HG03280 (cell line): ENCODE measurements around the gene FXR2.

ENCODE experiments used
- ATAC-seq: cut with Tn5 transposase; IDR thresholded peaks from one replicate; pipeline ENCODE4 v1.9.1; 2021; ENCODE audit warnings: mild to moderate bottlenecking, moderate library complexity; ENCODE audit not compliant: unreplicated experiment

The FXR2 gene

DNA sequence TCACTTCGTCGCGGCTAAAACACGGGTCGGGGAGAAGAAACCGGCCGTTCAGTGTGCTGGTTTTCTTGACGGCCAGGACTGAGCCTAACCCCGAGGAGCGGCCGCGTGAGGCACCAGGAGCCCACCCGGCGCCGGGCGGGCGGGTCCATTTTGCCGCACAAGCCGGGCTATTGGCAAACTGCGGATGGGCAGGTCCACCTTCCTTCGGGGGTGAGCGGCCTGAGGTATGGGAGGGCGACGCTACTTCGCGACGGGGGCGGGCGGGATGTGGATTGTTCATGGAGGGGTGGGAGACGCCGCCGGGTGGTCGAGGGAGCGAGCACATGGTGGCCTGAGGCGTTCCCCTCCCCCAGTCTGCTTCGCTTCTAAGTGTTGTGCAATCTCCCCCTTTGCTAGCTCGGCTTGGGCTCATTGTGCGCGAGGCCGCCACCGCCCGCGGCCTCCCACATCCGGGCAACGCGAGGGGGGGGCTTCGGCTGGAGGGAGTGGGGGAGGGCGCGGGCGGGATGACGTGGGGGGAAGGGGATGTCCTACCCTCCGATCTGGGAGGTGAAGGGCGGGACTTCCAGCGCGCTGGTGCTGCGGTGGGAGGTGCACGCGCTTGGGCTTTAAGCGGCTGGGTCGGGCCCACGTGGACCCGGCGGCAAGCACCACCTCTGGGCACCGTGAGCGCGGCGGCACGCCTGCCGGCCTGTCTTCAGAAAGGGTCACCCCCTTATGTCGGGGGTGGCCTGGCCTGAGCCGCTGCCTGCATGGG lies 41.2 kb downstream of the FXR2 start:
- no peak for ATAC-seq

DNA sequence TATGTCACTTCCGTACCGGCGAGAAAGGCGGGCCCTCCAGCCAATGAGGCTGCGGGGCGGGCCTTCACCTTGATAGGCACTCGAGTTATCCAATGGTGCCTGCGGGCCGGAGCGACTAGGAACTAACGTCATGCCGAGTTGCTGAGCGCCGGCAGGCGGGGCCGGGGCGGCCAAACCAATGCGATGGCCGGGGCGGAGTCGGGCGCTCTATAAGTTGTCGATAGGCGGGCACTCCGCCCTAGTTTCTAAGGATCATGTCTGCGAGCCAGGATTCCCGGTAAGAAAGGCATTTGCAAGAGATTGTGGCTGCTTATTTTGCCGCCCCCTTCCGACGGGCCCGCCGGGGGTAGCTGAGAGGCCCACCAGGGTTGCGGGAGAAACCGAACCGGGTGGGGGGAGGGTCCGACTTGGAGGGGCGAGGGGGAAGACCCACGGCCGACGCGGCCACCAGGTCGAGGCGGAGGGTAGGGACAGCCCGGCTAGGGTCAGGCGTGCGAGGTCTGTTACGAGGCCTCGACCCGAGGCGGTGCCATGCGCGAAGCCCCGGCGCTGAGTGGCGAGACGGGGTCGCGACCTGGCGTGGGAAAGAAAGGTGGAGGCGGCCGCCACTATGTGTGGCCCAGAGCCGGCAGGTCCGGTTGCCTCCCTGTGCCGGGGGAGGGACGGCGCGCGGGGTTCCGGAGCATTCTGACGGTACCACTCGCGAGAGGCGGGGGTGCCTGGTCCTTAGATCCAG lies 41.9 kb downstream of the FXR2 start:
- peak; percentile 92 for ATAC-seq

GRCh38 chr17:7572338-7572587 lies 42.4 kb downstream of the FXR2 start:
- ATAC-seq: no peak

DNA sequence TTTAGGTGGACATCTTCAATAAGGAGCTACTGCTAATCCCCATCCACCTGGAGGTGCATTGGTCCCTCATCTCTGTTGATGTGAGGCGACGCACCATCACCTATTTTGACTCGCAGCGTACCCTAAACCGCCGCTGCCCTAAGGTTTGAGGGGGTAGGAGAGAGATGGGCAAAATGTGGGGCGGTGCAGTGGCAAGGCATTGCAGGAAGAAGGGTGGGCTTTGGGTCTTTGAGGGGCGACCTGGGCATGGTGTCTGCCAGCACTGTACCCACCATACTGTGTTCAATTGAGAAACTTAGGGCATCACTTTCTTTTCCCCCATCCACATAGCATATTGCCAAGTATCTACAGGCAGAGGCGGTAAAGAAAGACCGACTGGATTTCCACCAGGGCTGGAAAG lies 44.3 kb downstream of the FXR2 start:
- no peak for ATAC-seq

DNA sequence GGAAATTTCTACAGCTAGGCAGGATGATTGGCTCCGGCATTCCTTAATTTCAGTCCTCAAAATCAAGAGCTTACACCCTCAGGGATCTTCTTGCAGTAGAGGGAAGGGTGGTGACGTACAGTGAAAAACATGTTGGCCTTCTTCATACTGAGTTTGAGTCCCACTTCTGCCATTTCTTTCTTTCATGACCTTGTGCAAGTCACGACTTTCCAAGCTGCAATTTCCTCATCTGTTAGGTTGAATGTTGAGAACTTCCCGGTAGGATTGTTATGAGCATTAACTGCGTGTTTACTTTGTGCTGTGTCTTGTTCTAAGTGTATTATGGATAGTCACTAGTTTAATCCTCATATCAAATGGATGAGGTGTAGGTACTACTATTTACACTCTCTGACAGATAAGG lies 45.1 kb downstream of the FXR2 start:
- ATAC-seq: no peak

- no peak for ATAC-seq
Observed at GRCh38 chr17:7563115-7563869, 51.4 kb downstream of the FXR2 start.

GRCh38 chr17:7562208-7562605 lies 52.5 kb downstream of the FXR2 start:
- ATAC-seq: peak; percentile 13

DNA sequence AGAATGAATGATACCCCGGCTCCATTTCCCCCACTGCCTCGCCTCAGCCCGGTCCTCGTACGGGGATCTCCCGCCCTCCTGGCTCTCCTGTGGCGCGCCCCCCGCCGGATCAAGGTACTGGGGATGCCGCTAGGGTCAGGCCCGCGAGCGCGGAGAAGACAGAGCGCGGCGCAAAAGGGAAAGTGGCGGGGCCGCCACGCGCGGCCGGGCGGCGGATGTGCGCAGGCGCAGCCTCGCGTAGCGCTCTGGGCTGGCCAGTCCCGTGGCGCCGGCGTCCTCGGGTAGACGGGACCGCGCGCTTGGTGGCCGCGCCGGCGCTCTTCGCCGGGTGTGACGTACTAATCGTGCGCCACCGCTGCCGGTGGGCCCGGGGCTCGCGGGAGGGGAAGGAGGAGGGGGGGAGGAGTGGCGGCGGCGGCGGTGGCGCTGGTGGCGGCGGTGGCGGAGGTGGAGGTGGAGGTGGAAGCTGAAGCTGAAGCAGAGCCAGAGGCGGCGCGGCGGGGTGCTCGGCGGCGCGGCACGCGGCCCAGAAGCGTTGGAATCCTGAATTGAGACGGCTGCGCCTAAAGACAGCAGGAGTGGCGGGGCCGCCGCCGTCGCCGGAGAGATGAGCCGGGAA lies 53.0 kb downstream of the FXR2 start, which contains the start of gene SENP3:
SENP3 (plus strand) TSS at position 331 of the 619 bp plus-strand sequence. CDS start 1,158 bp downstream, outside the sequence.
- peak; percentile 67 for ATAC-seq

DNA sequence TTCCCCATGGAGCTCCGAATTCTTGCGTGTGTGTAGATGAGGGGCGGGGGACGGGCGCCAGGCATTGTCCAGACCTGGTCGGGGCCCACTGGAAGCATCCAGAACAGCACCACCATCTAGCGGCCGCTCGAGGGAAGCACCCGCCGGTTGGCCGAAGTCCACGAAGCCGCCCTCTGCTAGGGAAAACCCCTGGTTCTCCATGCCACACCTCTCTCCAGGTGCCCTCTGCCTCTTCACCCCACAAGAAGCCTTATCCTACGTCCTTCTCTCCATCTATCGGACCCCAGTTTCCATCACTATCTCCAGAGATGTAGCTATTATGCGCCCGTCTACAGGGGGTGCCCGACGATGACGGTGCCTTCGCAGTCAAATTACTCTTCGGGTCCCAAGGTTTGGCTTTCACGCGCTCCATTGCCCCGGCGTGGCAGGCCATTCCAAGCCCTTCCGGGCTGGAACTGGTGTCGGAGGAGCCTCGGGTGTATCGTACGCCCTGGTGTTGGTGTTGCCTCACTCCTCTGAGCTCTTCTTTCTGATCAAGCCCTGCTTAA lies 53.6 kb downstream of the FXR2 start:
- ATAC-seq: peak; percentile 50

GRCh38 chr17:7560172-7561027 lies 54.3 kb downstream of the FXR2 start:
- no peak for ATAC-seq

DNA sequence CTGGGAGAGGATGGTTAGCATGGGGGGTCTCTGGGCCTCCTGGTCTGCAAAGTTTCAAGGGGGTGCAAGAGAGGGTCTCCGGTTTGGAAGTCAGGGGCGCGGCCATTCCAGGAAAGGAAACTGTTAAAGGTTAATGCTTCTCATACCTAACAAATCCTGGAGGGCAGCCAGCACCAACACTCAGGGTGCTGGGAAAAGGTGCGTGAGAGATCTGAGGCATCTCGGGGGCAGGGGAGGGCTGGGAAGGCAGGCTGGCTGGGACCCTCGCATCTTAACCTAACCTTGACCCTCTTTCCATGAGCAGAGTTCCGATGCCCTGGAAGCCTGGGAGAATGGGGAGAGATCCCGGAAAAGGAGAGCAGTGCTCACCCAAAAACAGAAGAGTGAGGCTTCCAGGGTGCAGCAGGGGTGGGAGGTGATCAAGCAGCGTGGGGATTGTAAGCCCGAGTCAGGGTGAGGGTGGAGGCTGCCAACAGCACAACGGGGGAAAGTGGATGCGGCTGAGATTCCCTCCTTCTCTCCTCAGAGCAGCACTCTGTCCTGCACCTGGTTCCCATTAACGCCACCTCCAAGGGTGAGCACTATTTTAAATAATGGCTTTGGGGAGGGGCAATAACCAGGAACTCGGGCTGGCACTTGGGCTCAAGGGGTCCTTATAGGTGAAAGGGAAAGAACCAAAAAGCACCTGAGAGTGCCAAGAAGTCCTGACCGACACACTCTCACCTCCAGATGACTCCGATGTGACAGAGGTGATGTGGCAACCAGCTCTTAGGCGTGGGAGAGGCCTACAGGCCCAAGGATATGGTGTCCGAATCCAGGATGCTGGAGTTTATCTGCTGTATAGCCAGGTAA lies 55.2 kb downstream of the FXR2 start:
- ATAC-seq: no peak

- ATAC-seq: no peak
Observed at GRCh38 chr17:7558544-7559319, 56.0 kb downstream of the FXR2 start, which contains the start of gene TNFSF13. Gene TNFSF13, plus strand, starts transcription at chr17:7558750. Its CDS starts 290 bp downstream, at chr17:7559040.

- no peak for ATAC-seq
Observed at GRCh38 chr17:7557775-7558543, 56.7 kb downstream of the FXR2 start.

- ATAC-seq: no peak
Observed at GRCh38 chr17:7557147-7557764, 57.4 kb downstream of the FXR2 start.

GRCh38 chr17:7556627-7557026 lies 58.1 kb downstream of the FXR2 start:
- ATAC-seq: no peak

- no peak for ATAC-seq
Observed at GRCh38 chr17:7555320-7555948, 59.3 kb downstream of the FXR2 start.

- ATAC-seq: no peak
Observed at GRCh38 chr17:7553356-7553755, 61.3 kb downstream of the FXR2 start.
